ENCODE data around the gene EEFSEC.

DNA sequence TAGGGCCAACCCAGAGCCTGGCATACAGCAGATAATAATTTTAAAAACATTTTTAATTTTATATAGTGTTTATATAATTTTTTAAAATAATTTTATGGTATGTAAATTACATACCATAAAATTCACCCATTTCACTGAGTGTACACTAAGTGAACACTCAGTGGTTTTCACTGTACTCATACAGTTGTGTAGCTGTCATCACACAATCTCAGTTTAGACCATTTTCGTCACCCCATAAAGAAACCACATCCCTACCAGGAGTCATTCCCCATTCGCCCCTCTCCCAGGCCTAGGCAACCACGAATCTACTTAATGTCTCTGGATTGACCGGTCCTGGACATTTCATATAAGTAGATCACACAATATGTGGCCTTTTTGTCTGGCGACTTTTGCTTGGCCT lies 10.2 kb downstream of the EEFSEC start:
- no peak for TF ChIP-seq FOXM1 (IDR thresholded peaks at IDR 0.05; ENCODE audit: borderline replicate concordance)
- no peak for TF ChIP-seq LEF1 (IDR thresholded peaks at IDR 0.05; ENCODE audit: borderline replicate concordance)
- no peak for TF ChIP-seq L3MBTL2 (conservative IDR thresholded peaks at IDR 0.05)
- no peak for TF ChIP-seq TARDBP (IDR thresholded peaks at IDR 0.05)
- no peak for TF ChIP-seq SP1 (IDR thresholded peaks at IDR 0.05)
- no peak for TF ChIP-seq ZNF384 (IDR thresholded peaks at IDR 0.05)
- TF ChIP-seq HDGF (IDR thresholded peaks at IDR 0.05; ENCODE audit: borderline replicate concordance): no peak
- TF ChIP-seq NFRKB (IDR thresholded peaks at IDR 0.05): no peak
- TF ChIP-seq SUZ12 (IDR thresholded peaks at IDR 0.05): no peak
- no peak for TF ChIP-seq FOXA1 (IDR thresholded peaks at IDR 0.05)
- TF ChIP-seq, protein P1, sequence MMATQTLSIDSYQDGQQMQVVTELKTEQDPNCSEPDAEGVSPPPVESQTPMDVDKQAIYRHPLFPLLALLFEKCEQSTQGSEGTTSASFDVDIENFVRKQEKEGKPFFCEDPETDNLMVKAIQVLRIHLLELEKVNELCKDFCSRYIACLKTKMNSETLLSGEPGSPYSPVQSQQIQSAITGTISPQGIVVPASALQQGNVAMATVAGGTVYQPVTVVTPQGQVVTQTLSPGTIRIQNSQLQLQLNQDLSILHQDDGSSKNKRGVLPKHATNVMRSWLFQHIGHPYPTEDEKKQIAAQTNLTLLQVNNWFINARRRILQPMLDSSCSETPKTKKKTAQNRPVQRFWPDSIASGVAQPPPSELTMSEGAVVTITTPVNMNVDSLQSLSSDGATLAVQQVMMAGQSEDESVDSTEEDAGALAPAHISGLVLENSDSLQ (IDR thresholded peaks at IDR 0.05): no peak

Measured in HEK293T (cell line).